OCI-LY3 (cell line): ENCODE results near the gene SPTBN2.

Source experiments
- H2AFZ ChIP-seq: fragments of 200-600, 300-600 bp; shearing (Covaris generic); 2 replicates; pipeline ENCODE4 v1.6.0; 2014; ENCODE audit warnings: antibody characterized with exemption, low read depth, low read length
- H3K27ac ChIP-seq: fragments of 200-600, 300-600 bp; sonication (generic); 2 replicates; pipeline ENCODE4 v1.5.1; 2014; ENCODE audit warnings: mild to moderate bottlenecking, low read length, moderate library complexity, mixed read lengths
- H3K27me3 ChIP-seq: fragments of 200-600, 300-600 bp; sonication (generic); 2 replicates; pipeline ENCODE4 v1.6.1; 2014; ENCODE audit warnings: low read depth, low read length, mixed read lengths
- H3K36me3 ChIP-seq: fragments of 200-600, 300-600 bp; sonication (generic); replicated peaks from 2 replicates; pipeline ENCODE3; 2014; ENCODE audit warnings: low read depth, low read length, mixed read lengths
- H3K4me1 ChIP-seq: fragments of 300-600, 200-600 bp; sonication (generic); 2 replicates; pipeline ENCODE4 v1.6.1; 2014; ENCODE audit warnings: low read length, mixed read lengths
- H3K4me2 ChIP-seq: fragments of 200-600, 300-600 bp; sonication (generic); 2 replicates; pipeline ENCODE4 v1.6.1; 2014; ENCODE audit warnings: low read length, mixed read lengths
- H3K4me3 ChIP-seq: fragments of 300-600, 200-600 bp; sonication (generic); 2 replicates; pipeline ENCODE4 v1.5.1; 2014; ENCODE audit warnings: antibody characterized with exemption, mild to moderate bottlenecking, low read length, moderate library complexity
- H3K79me2 ChIP-seq: fragments of 300-600, 200-600 bp; shearing (Covaris generic); 2 replicates; pipeline ENCODE4 v1.6.1; 2014; ENCODE audit warnings: mild to moderate bottlenecking, low read length, mixed read lengths
- H3K9ac ChIP-seq: fragments of 300-600, 200-600 bp; shearing (Covaris generic); 2 replicates; pipeline ENCODE4 v1.6.0; 2014; ENCODE audit warnings: mild to moderate bottlenecking, low read length, moderate library complexity
- H3K9me3 ChIP-seq: fragments of 200-600, 300-600 bp; shearing (Covaris generic); 2 replicates; pipeline ENCODE4 v1.6.1; 2014; ENCODE audit warnings: low read length, mixed read lengths; ENCODE audit not compliant: insufficient read depth
- H4K20me1 ChIP-seq: fragments of 200-600, 300-600 bp; sonication (generic); 2 replicates; pipeline ENCODE4 v1.6.1; 2016; ENCODE audit warnings: low read length, mixed read lengths; ENCODE audit not compliant: insufficient read depth
- CTCF ChIP-seq: fragments of 200-600, 300-600 bp; sonication (generic); IDR thresholded peaks from 2 replicates; pipeline ENCODE4 v1.5.1; 2014; ENCODE audit warnings: antibody characterized with exemption, low read length, low read depth
- EZH2phosphoT487 ChIP-seq: fragments of 200-600 bp; shearing (Covaris generic); IDR thresholded peaks from 2 replicates; pipeline ENCODE4 v1.6.1; 2018; ENCODE audit warnings: antibody characterized with exemption, mixed run types, low read depth

Gene SPTBN2

GRCh38 chr11:66686801-66687750 is 41.9 kb downstream of the SPTBN2 start:
- Histone ChIP-seq H3K36me3 (peaks cover 34% of the 10 kb centered on the region), H2AFZ (no peak overlapping the region), H4K20me1 (no peaks in the 10 kb centered on the region), H3K79me2 (no peaks in the 10 kb centered on the region), H3K4me1 (no peaks in the 10 kb centered on the region), H3K4me3 (no peak overlapping the region), H3K4me2 (no peak overlapping the region), H3K27me3 (no peaks in the 10 kb centered on the region), H3K9me3 (no peaks in the 10 kb centered on the region), H3K9ac (no peak overlapping the region), H3K27ac (no peak overlapping the region)
- TF ChIP-seq EZH2phosphoT487 (no peak), CTCF (no peak)

- no peak overlapping the region for H3K27ac ChIP-seq
- no peak overlapping the region for H3K4me3 ChIP-seq
- H3K36me3 ChIP-seq: peaks cover 27% of the 10 kb centered on the region
- H3K4me2 ChIP-seq: no peak overlapping the region
- H2AFZ ChIP-seq: no peak overlapping the region
- H3K9ac ChIP-seq: no peak overlapping the region
- no peaks in the 10 kb centered on the region for H3K9me3 ChIP-seq
- no peaks in the 10 kb centered on the region for H3K4me1 ChIP-seq
- TF ChIP-seq EZH2phosphoT487 (no peak), CTCF (no peak)
- H4K20me1 ChIP-seq: no peaks in the 10 kb centered on the region
- H3K27me3 ChIP-seq: no peaks in the 10 kb centered on the region
- no peaks in the 10 kb centered on the region for H3K79me2 ChIP-seq
Observed at GRCh38 chr11:66686100-66686785, 42.8 kb downstream of the SPTBN2 start.

GRCh38 chr11:66685276-66686099 is 43.5 kb downstream of the SPTBN2 start:
- no peak overlapping the region for H3K27ac ChIP-seq
- no peaks in the 10 kb centered on the region for H3K27me3 ChIP-seq
- no peaks in the 10 kb centered on the region for H3K79me2 ChIP-seq
- H3K4me1 ChIP-seq: no peaks in the 10 kb centered on the region
- no peak overlapping the region for H3K9ac ChIP-seq
- no peak overlapping the region for H3K4me2 ChIP-seq
- no peak overlapping the region for H3K4me3 ChIP-seq
- no peaks in the 10 kb centered on the region for H3K9me3 ChIP-seq
- TF ChIP-seq CTCF (no peak), EZH2phosphoT487 (no peak)
- H2AFZ ChIP-seq: no peak overlapping the region
- H4K20me1 ChIP-seq: no peaks in the 10 kb centered on the region
- peaks cover 25% of the 10 kb centered on the region for H3K36me3 ChIP-seq

- Histone ChIP-seq H4K20me1 (no peaks in the 10 kb centered on the region), H3K27me3 (no peaks in the 10 kb centered on the region), H3K27ac (no peak overlapping the region), H3K4me1 (no peaks in the 10 kb centered on the region), H3K9ac (no peak overlapping the region), H3K4me2 (no peak overlapping the region), H3K9me3 (no peaks in the 10 kb centered on the region), H3K79me2 (no peaks in the 10 kb centered on the region), H3K4me3 (no peak overlapping the region), H3K36me3 (peaks cover 22% of the 10 kb centered on the region), H2AFZ (no peak overlapping the region)
- no peak for TF ChIP-seq EZH2phosphoT487
- no peak for TF ChIP-seq CTCF
Observed at GRCh38 chr11:66684635-66685034, 44.4 kb downstream of the SPTBN2 start.
